ENCODE data around the gene NOTCH4. TPM values are rescaled to one million over a fixed set of nuclear protein-coding genes. Genes with fewer than 3 reads are reported as not detected.

Gene NOTCH4
- total RNA-seq, 1 experiment from 2014 or later, result 0.43 TPM

DNA sequence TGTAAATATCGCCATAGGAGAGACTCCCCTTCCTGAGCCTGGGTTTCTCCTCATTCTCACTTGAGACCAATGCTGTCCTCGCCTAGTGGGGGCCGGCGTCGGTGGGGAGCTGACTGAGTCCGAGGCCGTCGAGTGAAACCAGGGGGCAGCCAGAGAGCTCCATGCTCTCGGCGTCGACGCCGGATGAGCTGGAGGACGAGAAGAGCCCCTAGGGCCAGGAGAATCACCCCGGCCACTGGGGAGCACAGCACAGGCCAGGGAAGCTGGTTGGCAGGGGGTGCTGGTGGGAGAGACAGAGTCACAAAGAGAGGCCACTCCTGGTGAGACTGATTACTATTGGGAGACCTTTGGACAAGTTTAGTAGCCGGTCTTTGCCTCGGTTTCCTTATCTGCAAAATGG is 25.0 kb downstream of the NOTCH4 start:
- Histone ChIP-seq H3K4me1 (peaks cover 9% of the 10 kb centered on the region), H3K9me3 (no peaks in the 10 kb centered on the region), H3K27me3 (replicated peaks; ENCODE audit: control insufficient read depth, insufficient read depth, low read length) (no peaks in the 10 kb centered on the region), H3K36me3 (ENCODE audit: control insufficient read depth, insufficient read depth, low read length) (no peaks in the 10 kb centered on the region), H3K4me3 (ENCODE audit: low read depth, low read length) (no peak overlapping the region)
- TF ChIP-seq, protein P1, sequence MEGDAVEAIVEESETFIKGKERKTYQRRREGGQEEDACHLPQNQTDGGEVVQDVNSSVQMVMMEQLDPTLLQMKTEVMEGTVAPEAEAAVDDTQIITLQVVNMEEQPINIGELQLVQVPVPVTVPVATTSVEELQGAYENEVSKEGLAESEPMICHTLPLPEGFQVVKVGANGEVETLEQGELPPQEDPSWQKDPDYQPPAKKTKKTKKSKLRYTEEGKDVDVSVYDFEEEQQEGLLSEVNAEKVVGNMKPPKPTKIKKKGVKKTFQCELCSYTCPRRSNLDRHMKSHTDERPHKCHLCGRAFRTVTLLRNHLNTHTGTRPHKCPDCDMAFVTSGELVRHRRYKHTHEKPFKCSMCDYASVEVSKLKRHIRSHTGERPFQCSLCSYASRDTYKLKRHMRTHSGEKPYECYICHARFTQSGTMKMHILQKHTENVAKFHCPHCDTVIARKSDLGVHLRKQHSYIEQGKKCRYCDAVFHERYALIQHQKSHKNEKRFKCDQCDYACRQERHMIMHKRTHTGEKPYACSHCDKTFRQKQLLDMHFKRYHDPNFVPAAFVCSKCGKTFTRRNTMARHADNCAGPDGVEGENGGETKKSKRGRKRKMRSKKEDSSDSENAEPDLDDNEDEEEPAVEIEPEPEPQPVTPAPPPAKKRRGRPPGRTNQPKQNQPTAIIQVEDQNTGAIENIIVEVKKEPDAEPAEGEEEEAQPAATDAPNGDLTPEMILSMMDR (IDR thresholded peaks at IDR 0.05; ENCODE audit: insufficient read depth in 1 of 2, low read depth in 1 of 2, low read length in 1 of 2, severe bottlenecking in 1 of 2, unreplicated experiment in 1 of 2), result no peak
- Mint-ChIP-seq H3K4me3 (ENCODE audit: unreplicated experiment) (peak overlapping the region; percentile 22), H3K4me1 (ENCODE audit: low read depth, unreplicated experiment) (peaks cover 16% of the 10 kb centered on the region), H3K36me3 (ENCODE audit: insufficient read depth, unreplicated experiment) (peaks cover 16% of the 10 kb centered on the region), H3K27ac (ENCODE audit: unreplicated experiment) (no peak overlapping the region), H3K27me3 (ENCODE audit: insufficient read depth, unreplicated experiment) (no peaks in the 10 kb centered on the region), H3K9me3 (ENCODE audit: unreplicated experiment) (no peaks in the 10 kb centered on the region)
- no TSS peak for BruUV-seq (replicated peaks)
- CTCF ChIA-PET, result no interaction called here
- intact Hi-C loops (cut with micrococcal nuclease; ENCODE audit: unreplicated experiment), result loop anchor here (10.0 kb wide), 1 partner anchor 766 kb away; the partner anchor contains the start of gene BRD2
- DNase-seq, result no peak
- POLR2A ChIA-PET, result no interaction called here

DNA sequence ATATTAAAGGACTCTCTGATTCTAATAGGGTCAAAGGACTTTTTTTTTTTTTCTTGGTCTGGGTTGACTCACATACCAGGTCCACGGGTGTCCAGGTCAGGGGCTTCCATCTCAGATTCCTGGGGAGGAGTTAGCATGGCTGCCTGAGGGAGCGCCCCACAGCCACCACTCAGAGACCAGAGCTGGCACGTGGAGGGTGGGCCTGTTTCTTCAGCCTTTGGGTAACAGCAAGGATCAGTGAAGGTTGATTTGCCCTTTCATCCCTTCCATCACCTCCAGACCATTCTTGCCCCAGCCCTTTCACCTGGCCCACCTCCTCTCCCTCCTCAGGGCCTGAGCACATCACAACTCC is 25.5 kb downstream of the NOTCH4 start:
- POLR2A ChIA-PET, result no interaction called here
- H3K4me1 Mint-ChIP-seq (ENCODE audit: low read depth, unreplicated experiment), result peaks cover 16% of the 10 kb centered on the region
- H3K36me3 Mint-ChIP-seq (ENCODE audit: insufficient read depth, unreplicated experiment), result peaks cover 16% of the 10 kb centered on the region
- H3K4me1 ChIP-seq, result peaks cover 9% of the 10 kb centered on the region
- no peaks in the 10 kb centered on the region for H3K9me3 Mint-ChIP-seq (ENCODE audit: unreplicated experiment)
- TF ChIP-seq, protein P1 (IDR thresholded peaks at IDR 0.05; ENCODE audit: insufficient read depth in 1 of 2, low read depth in 1 of 2, low read length in 1 of 2, severe bottlenecking in 1 of 2, unreplicated experiment in 1 of 2), result no peak
- CTCF ChIA-PET, result no interaction called here
- no peak overlapping the region for H3K4me3 ChIP-seq (ENCODE audit: low read depth, low read length)
- H3K4me3 Mint-ChIP-seq (ENCODE audit: unreplicated experiment), result peak overlapping the region; percentile 22
- no peaks in the 10 kb centered on the region for H3K9me3 ChIP-seq
- no peak for DNase-seq
- no peaks in the 10 kb centered on the region for H3K27me3 Mint-ChIP-seq (ENCODE audit: insufficient read depth, unreplicated experiment)
- no peaks in the 10 kb centered on the region for H3K27me3 ChIP-seq (replicated peaks; ENCODE audit: control insufficient read depth, insufficient read depth, low read length)
- intact Hi-C loops (cut with micrococcal nuclease; ENCODE audit: unreplicated experiment), result loop anchor here (10.0 kb wide), 1 partner anchor 766 kb away; the partner anchor contains the start of gene BRD2
- no peaks in the 10 kb centered on the region for H3K36me3 ChIP-seq (ENCODE audit: control insufficient read depth, insufficient read depth, low read length)
- H3K27ac Mint-ChIP-seq (ENCODE audit: unreplicated experiment), result no peak overlapping the region
- BruUV-seq (replicated peaks), result no TSS peak

GRCh38 chr6:32196682-32197616 is 26.9 kb downstream of the NOTCH4 start:
- Histone ChIP-seq H3K9me3 (no peaks in the 10 kb centered on the region), H3K4me1 (peaks cover 9% of the 10 kb centered on the region), H3K36me3 (ENCODE audit: control insufficient read depth, insufficient read depth, low read length) (no peaks in the 10 kb centered on the region), H3K4me3 (ENCODE audit: low read depth, low read length) (peak overlapping the region; percentile 95), H3K27me3 (replicated peaks; ENCODE audit: control insufficient read depth, insufficient read depth, low read length) (no peaks in the 10 kb centered on the region)
- intact Hi-C loops (cut with micrococcal nuclease; ENCODE audit: unreplicated experiment), result loop anchor here (10.0 kb wide), 1 partner anchor 768 kb away; the partner anchor contains the start of gene BRD2
- H3K9me3 Mint-ChIP-seq (ENCODE audit: unreplicated experiment), result no peaks in the 10 kb centered on the region
- H3K4me1 Mint-ChIP-seq (ENCODE audit: low read depth, unreplicated experiment), result peaks cover 16% of the 10 kb centered on the region
- CTCF ChIA-PET, result interaction anchor here (1.7 kb wide), 1 partner anchor 80 kb away, joined by 15 read pairs; no protein-coding TSS in a partner anchor
- peak overlapping the region; percentile 94 for H3K4me3 Mint-ChIP-seq (ENCODE audit: unreplicated experiment)
- BruUV-seq (replicated peaks), result no TSS peak
- H3K27ac Mint-ChIP-seq (ENCODE audit: unreplicated experiment), result peak overlapping the region; percentile 99
- POLR2A ChIA-PET, result interaction anchor here (0.6 to 1.2 kb wide), 3 partner anchors 20 to 603 kb away, joined by 3 to 11 read pairs (median 4); partner anchors contain the start of gene DXO
- no peaks in the 10 kb centered on the region for H3K27me3 Mint-ChIP-seq (ENCODE audit: insufficient read depth, unreplicated experiment)
- peaks cover 16% of the 10 kb centered on the region for H3K36me3 Mint-ChIP-seq (ENCODE audit: insufficient read depth, unreplicated experiment)
- DNase-seq, result no peak
- TF ChIP-seq, protein P1 (IDR thresholded peaks at IDR 0.05; ENCODE audit: insufficient read depth in 1 of 2, low read depth in 1 of 2, low read length in 1 of 2, severe bottlenecking in 1 of 2, unreplicated experiment in 1 of 2), result no peak

All from Caco-2 (cell line).